GM18907 (cell line): ENCODE measurements around the gene PLEKHB2.
A peak's percentile ranks its signal among the peaks of the same experiment; 100 is the strongest.
"Not testable (repeated sequence)": the region's sequence is repeated elsewhere in the genome, so short reads cannot be mapped to it uniquely, and the experiment has no call there.

ENCODE experiments used
- ATAC-seq: cut with Tn5 transposase; IDR thresholded peaks from one replicate; pipeline ENCODE4 v1.9.1; 2021; ENCODE audit warnings: mild to moderate bottlenecking, moderate library complexity; ENCODE audit not compliant: unreplicated experiment

Gene PLEKHB2

GRCh38 chr2:131093696-131094462 is 11.3 kb upstream of the PLEKHB2 start:
- peak; percentile 79 for ATAC-seq

DNA sequence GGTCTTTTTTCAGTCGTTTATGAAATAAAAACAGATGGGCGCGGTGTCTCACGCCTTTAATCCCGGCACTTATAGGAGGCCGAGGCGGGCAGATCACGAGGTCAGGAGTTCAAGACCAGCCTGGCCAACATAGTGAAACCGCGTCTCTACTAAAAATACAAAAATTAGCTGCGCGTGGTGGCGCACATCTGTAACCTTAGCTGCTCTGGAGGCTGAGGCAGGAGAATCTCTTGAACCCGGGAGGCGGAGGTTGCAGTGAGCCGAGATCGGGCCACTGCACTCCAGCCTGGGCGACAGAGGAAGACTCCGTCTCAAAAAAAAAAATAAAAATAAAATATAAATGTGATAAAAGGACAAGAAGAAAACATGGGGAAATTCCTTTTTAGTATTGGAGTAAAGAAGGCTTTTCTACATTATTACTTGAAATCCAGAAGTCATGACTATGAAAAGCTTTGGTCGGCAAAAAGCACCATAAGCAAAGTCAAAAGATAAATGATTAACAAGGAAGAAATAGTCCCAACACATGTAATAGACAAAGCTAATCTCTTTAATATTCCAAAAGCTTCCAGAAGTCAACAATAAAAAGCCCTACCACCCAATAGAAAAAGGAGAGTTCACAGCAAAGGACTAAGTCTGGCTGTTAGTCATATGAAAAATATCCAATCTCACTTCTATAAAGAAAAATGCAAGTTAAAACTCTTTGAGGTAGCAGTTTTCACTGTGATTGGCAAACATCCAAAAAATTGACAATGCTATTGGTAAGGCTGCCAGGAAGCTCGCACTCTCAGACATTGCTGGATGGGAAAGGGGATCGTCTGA is 10.5 kb upstream of the PLEKHB2 start:
- ATAC-seq: no peak

DNA sequence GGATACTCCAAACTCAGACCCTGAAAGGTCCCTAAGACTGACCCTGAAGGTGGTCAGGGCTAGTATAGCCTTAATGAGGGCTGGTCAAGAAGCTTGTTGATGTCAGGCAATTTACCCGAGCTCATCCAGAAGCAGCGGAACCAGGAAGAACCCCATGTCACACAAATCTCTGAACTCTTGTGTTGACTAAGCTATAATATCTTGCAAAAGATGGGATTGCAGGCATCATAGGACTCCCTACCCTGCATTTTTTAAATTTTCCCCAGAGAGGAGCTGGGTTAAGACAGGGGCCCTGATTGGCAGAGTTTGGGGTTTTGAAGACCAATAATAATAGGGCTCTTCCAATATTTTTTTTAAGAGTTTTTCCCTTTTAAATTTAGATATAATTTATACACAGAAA is 2.0 kb upstream of the PLEKHB2 start:
- no peak for ATAC-seq

DNA sequence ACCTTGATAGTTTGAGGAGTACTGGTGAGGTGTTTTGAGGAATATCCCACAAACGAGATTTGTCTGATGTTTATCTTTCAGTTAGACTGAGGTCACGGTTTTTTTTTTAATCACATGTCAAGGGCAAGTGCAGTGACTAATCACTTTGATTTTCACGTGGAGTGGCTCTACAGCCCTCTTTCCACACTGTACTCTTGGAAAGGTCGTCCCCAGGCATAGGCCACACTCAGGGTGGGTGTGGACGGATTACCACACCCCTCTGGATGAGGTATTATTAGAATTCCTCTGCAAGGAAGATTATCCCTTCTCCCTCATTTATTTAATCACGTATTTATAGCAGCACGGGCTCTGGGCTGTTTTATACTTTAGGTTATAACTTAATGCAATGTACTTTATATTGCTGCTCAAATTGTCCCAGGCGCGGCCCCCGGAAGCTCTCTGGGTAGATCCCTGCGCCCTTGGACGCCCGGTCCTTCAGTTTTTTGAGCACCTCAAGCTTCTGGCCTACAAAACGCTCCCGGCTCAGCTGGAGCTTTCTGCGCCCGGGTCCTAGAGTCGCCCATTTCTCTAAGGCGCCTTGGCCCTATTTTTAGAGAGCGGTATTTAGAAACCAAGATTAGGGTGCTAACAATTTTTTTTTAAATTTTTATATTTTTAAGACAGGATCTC is 515 bp upstream of the PLEKHB2 start:
- peak; percentile 79 for ATAC-seq

DNA sequence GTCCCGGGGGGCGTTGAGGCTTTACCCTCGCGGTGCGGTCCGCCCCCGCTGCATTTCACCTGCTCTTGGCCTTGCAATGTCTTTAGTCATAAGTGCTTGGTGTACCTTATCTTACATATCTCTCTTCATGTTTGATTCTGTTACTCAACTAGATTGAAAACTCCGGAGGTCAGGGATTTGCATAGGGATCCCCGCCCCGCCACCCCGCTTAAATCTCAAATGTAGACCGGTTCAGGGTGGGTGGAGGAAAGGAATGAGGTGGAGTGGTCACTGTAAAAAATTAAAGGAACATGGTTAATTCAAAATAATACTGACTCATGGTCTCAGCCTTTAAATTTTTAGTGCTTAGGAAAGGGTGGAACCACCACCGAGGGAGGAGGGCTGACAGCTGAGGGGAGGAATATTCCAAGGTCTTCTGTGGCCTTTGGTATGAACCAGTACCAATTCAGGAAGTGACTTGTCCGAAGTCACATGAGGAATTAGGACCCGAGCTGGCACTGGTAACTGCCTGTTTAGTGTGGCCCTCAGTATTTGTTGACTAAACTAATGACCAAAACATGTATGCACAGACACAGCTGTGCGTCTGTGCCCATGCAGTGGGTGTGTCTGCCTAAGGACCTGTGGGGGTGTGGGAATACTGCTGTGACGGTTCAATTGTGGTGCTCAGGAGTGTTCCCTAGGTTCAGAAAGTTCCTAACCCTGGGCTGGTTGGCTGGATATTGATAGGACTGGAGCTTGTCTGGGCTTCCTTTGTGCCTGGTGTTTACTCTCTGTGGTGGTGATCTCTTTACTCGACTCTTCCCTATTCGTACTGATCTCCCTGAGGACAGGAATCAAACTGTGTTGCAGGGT is 1.0 kb downstream of the PLEKHB2 start:
- ATAC-seq: peak; percentile 41

- ATAC-seq: no peak
Observed at GRCh38 chr2:131112529-131112928, 7.4 kb downstream of the PLEKHB2 start.

DNA sequence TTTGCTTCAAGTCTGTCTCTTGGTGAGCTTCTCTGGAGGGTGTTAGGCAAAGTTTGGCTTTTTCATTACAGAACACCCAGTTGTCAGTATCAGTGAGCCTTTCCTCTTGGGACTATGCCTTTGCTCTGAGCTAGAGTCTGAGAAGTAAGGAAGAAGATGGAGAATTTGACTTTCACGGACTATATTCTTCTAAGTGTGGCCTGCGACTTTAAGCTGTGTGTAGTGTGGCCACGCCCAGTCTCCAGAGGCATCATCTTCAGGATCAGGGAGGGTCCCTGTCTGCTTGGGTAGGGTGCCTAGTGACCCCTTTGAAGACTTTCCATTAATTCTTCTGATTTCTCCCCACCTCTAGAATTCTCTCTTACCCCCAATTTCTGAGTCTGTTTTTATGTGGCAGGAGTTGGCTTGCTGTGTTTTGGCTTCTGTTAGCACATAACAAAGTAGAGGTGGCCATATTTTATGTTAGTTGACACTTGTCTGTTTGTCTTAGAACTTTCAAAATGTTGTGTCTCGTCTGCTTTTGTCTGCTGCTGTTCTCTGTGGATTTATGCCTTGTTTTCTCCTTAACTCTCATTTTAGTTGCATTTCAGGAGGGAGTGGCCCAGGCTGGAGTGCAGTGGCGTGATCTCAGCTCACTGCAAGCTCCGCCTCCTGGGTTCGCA is 8.6 kb downstream of the PLEKHB2 start:
- no peak for ATAC-seq

- ATAC-seq: not testable (repeated sequence)
Observed at GRCh38 chr2:131114950-131115349, 9.8 kb downstream of the PLEKHB2 start.

DNA sequence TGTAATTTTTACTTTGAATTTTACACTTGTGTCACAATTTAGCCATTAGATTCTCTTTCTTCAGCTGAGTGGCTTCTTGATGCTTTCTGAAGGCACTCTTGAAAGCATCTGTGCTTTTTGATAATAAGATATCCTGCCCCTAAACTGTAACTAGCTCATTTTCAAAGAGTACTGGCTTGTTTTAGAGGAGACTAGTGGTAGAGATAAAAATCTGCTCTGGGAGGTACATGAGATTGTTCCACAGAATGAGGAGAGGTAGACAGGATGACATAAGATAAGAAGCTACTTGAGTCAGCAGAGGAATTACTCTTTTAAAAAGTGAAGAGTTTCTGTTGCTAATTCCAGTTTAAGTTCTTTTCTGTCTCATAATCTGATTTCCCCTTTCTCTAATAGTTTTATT is 10.6 kb downstream of the PLEKHB2 start:
- no peak for ATAC-seq

- no peak for ATAC-seq
Observed at GRCh38 chr2:131120815-131121317, 15.7 kb downstream of the PLEKHB2 start.

DNA sequence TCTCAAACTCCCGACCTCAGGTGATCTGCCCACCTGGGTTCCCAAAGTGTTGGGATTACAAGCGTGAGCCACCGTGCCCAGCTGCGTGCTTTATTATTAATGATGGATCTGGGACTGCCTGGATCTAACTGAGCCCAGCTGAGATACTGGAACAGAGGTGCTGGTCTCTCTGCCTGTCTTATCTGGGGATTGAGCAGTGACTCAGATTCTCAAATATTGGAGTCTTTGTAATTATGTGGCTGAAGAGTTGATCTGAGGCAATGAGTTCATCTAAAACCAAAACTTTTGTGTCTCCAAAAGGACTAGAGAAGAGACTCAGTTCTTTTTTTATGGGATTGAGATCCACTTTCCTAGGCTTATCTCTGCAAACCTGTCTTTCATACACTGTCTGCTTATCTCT is 16.3 kb downstream of the PLEKHB2 start:
- ATAC-seq: no peak

- no peak for ATAC-seq
Observed at GRCh38 chr2:131122496-131122895, 17.4 kb downstream of the PLEKHB2 start.

- ATAC-seq: no peak
Observed at GRCh38 chr2:131123192-131123591, 18.1 kb downstream of the PLEKHB2 start.

GRCh38 chr2:131125195-131125757 is 20.1 kb downstream of the PLEKHB2 start:
- ATAC-seq: no peak

DNA sequence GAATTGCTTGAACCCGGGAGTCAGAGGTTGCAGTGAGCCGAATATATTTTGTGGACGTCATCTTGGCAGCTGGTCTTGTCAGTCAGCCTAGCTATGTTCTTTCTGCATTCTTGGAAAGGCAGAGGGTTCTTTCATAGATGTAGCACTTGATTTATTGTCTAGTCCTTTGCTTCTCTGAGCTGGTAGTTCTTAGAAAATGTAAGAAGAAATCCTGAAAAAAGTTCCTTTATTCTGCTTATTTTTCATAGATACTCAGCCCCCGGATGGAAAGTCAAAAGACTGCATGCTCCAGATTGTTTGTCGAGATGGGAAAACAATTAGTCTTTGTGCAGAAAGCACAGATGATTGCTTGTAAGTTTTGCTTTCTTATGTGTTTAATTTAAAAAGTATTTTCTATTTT is 21.3 kb downstream of the PLEKHB2 start:
- no peak for ATAC-seq

GRCh38 chr2:131127076-131127475 is 21.9 kb downstream of the PLEKHB2 start:
- ATAC-seq: no peak

- no peak for ATAC-seq
Observed at GRCh38 chr2:131127981-131128380, 22.8 kb downstream of the PLEKHB2 start.

GRCh38 chr2:131130298-131130596 is 25.1 kb downstream of the PLEKHB2 start:
- no peak for ATAC-seq

- ATAC-seq: no peak
Observed at GRCh38 chr2:131132729-131133128, 27.6 kb downstream of the PLEKHB2 start.

DNA sequence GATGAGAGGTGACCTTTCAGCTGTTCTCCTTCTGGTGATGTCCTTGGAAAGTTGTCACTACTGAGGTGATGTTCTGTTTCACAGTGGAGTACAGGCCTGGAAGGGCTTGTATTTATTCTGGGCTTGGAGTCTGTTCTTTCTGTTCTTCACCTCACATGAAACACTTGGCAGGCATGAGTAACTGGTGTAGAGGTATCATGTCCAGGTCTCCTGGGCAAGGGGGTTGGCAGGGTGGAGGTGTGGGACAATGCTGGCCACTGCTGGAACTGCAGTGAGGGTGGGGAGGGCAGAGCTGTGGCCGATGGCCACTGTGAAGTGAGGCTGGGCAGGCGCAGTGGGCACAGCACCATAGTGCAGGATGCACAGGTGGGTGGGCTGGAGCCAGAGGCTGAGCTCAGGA is 35.4 kb downstream of the PLEKHB2 start:
- no peak for ATAC-seq
